Measurements from ENCODE around the gene LAS1L. TPM values are rescaled to one million over a fixed set of nuclear protein-coding genes. Genes with fewer than 3 reads are reported as not detected.

Gene LAS1L
- polyA plus RNA-seq, 1 of the 3 experiments (the other 2 are of a cell fraction) = 39.0 TPM

DNA sequence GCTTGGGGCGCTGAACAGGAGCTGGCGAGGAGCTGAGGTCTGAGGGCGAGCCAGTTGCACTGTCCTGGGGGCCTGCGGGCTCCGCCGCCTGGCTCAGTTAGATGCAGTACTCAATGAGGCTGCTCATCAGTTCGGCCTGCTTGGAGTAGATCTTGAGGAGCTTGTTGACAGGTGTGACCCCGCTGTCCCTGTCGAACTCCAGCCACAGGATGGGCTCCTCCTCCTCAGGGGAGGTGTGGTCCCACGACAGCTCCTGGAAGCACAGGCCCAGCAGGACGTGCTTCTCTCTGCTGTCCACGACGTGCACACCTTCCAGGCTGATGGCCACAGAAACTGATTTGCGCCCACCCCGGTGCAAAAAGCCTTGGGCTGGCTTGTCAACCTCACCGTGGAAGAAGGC lies 16.5 kb upstream of the LAS1L start:
- Histone ChIP-seq H3K9me2 (no peaks in the 10 kb centered on the region), H4K20me1 (ENCODE audit: insufficient read depth) (no peaks in the 10 kb centered on the region), H3K9me3 (no peaks in the 10 kb centered on the region), H3K4me2 (no peak overlapping the region), H3K36me3 (replicated peaks in 1 of 2; ENCODE audit: control insufficient read depth in 1 of 2, insufficient read depth in 2 of 2, low read length in 1 of 2) (no peaks in the 10 kb centered on the region), H3K27me3 (ENCODE audit: insufficient read depth) (peaks cover 26% of the 10 kb centered on the region), H3K4me1 (ENCODE audit: control insufficient read depth in 1 of 2, insufficient read depth in 2 of 2, low read depth in 1 of 2, low read length in 1 of 2) (no peaks in the 10 kb centered on the region), H3K79me2 (ENCODE audit: insufficient read depth) (no peaks in the 10 kb centered on the region), H3K27ac (ENCODE audit: low read depth in 2 of 2, low read length in 1 of 2) (no peak overlapping the region), H2AFZ (ENCODE audit: low read depth) (no peak overlapping the region), H3K9ac (no peak overlapping the region), H3K4me3 (ENCODE audit: low read depth in 2 of 2, low read length in 1 of 2) (no peak overlapping the region), H3F3A (replicated peaks; ENCODE audit: insufficient read depth) (no peaks in the 10 kb centered on the region)
- POLR2A ChIA-PET = no interaction called here
- DNase-seq = no peak
- 13% methylated on average over 4 of the region's 16 CpGs for WGBS (ENCODE audit: low lambda C conversion rate)
- CTCF ChIA-PET = interaction anchor here (1.0 kb wide), 1 partner anchor 31 kb away, joined by 3 read pairs; no protein-coding TSS in a partner anchor
- TF ChIP-seq RFX5 (IDR thresholded peaks at IDR 0.05; ENCODE audit: low read length) = no peak
- TF ChIP-seq MXI1 (IDR thresholded peaks at IDR 0.05; ENCODE audit: low read depth, low read length) = no peak
- no peak for TF ChIP-seq MAX (IDR thresholded peaks at IDR 0.05; ENCODE audit: low read depth)
- TF ChIP-seq RCOR1 (IDR thresholded peaks at IDR 0.05; ENCODE audit: low read length) = no peak
- no peak for TF ChIP-seq POLR2AphosphoS5 (IDR thresholded peaks at IDR 0.05; ENCODE audit: low read depth, low read length)
- TF ChIP-seq EZH2phosphoT487 (IDR thresholded peaks at IDR 0.05; ENCODE audit: borderline replicate concordance, low read depth) = no peak
- TF ChIP-seq, protein P1, sequence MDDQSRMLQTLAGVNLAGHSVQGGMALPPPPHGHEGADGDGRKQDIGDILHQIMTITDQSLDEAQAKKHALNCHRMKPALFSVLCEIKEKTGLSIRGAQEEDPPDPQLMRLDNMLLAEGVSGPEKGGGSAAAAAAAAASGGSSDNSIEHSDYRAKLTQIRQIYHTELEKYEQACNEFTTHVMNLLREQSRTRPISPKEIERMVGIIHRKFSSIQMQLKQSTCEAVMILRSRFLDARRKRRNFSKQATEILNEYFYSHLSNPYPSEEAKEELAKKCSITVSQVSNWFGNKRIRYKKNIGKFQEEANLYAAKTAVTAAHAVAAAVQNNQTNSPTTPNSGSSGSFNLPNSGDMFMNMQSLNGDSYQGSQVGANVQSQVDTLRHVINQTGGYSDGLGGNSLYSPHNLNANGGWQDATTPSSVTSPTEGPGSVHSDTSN (IDR thresholded peaks at IDR 0.05) = no peak
- no peak for TF ChIP-seq SMC3 (IDR thresholded peaks at IDR 0.05; ENCODE audit: low read depth, low read length)
- no peak for TF ChIP-seq FOXJ3 (CRISPR knock-in tag; IDR thresholded peaks at IDR 0.05)
- no peak for TF ChIP-seq MEF2A (IDR thresholded peaks at IDR 0.05; ENCODE audit: borderline replicate concordance, low read depth)

DNA sequence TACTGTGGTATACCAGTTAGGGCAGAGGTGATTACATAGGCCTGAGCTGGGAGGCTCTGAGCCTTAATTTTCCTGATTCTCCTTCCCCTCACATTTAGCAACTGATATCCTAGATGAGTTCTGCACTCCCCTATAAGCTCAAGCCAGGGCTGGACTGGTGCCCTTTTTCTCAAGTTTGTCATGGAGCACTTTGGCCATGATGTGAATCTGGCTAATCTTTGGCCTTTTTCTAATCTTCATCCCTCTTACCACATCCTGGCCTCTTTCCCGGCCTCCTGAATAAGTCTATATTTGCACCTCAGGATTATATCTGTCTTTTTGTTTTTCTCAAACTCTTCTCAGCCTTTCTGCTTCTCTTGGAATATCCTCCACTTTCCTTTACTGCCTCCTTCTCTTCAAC lies 10.9 kb upstream of the LAS1L start:
- no peak overlapping the region for H3K4me3 ChIP-seq (ENCODE audit: low read depth in 2 of 2, low read length in 1 of 2)
- no peak overlapping the region for H3K27ac ChIP-seq (ENCODE audit: low read depth in 2 of 2, low read length in 1 of 2)
- H3K79me2 ChIP-seq (ENCODE audit: insufficient read depth) = no peaks in the 10 kb centered on the region
- peaks cover 22% of the 10 kb centered on the region for H3K27me3 ChIP-seq (ENCODE audit: insufficient read depth)
- no peaks in the 10 kb centered on the region for H3F3A ChIP-seq (replicated peaks; ENCODE audit: insufficient read depth)
- no peak overlapping the region for H3K4me2 ChIP-seq
- no peaks in the 10 kb centered on the region for H3K36me3 ChIP-seq (replicated peaks in 1 of 2; ENCODE audit: control insufficient read depth in 1 of 2, insufficient read depth in 2 of 2, low read length in 1 of 2)
- H3K9me2 ChIP-seq = no peaks in the 10 kb centered on the region
- H2AFZ ChIP-seq (ENCODE audit: low read depth) = no peak overlapping the region
- no peaks in the 10 kb centered on the region for H4K20me1 ChIP-seq (ENCODE audit: insufficient read depth)
- H3K4me1 ChIP-seq (ENCODE audit: control insufficient read depth in 1 of 2, insufficient read depth in 2 of 2, low read depth in 1 of 2, low read length in 1 of 2) = no peaks in the 10 kb centered on the region
- ChIA-PET POLR2A (no interaction called here), CTCF (no interaction called here)
- 9% methylated on average over 1 of the region's 1 CpG for WGBS (ENCODE audit: low lambda C conversion rate)
- H3K9ac ChIP-seq = no peak overlapping the region
- TF ChIP-seq MEF2A (IDR thresholded peaks at IDR 0.05; ENCODE audit: borderline replicate concordance, low read depth) = no peak
- no peak for TF ChIP-seq NFIC (IDR thresholded peaks at IDR 0.05; ENCODE audit: borderline replicate concordance)
- no peak for TF ChIP-seq EP300 (IDR thresholded peaks at IDR 0.05; ENCODE audit: borderline replicate concordance in 1 of 2, low read depth in 1 of 2, low read length in 1 of 2)
- no peak for TF ChIP-seq NRF1 (IDR thresholded peaks at IDR 0.05; ENCODE audit: low read depth, low read length)
- TF ChIP-seq REST (IDR thresholded peaks at IDR 0.05; ENCODE audit: low read depth, low read length) = no peak
- H3K9me3 ChIP-seq = no peaks in the 10 kb centered on the region
- no peak for DNase-seq
